HG02588 (cell line): ENCODE measurements around the gene NUF2.

Experiments
- ATAC-seq: cut with Tn5 transposase; IDR thresholded peaks from one replicate; pipeline ENCODE4 v1.9.1; 2021; ENCODE audit warnings: mild to moderate bottlenecking, moderate library complexity; ENCODE audit not compliant: unreplicated experiment

Gene NUF2

GRCh38 chr1:163399976-163400601, 78.3 kb downstream of the NUF2 start:
- ATAC-seq, result no peak

DNA sequence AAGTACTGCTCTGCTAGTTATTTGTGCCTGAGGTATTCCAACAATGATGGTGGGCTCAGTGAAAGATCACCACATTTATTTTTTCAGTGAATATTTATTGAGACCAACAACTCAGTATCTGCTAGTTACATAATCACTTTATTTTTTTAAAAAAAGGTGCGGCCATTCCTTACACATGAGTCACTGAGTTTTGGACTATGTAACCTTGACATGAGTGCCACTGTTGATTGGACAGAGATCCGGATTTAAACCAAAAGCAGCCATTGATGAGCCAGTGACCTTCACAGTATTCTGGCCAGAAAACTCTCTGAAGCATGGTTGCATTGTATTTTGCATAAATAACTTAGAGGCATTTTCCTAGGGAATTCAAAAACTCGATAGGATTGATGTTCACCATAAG, 79.5 kb downstream of the NUF2 start:
- ATAC-seq, result no peak
